WTC11 (cell line): ENCODE data around the gene PTPRK. TPM values are rescaled to one million over a fixed set of nuclear protein-coding genes. Genes with fewer than 3 reads are reported as not detected.

ENCODE experiments used
- ATAC-seq: fragments of 200-7000 bp; cut with Tn5 transposase; 2 replicates; pipeline ENCODE4 v1.10.0; 2021; ENCODE audit warnings: mild to moderate bottlenecking, moderate library complexity
- CTCF ChIA-PET: fragments of 300-600 bp; sonication (Branson Sonifier 250); formaldehyde crosslinking; loops from one replicate; lab custom pipeline; 2021; ENCODE audit warnings: antibody characterized with exemption; lab: Charles Lee
- POLR2A ChIA-PET: fragments of 350-600 bp; sonication (Branson Sonifier 250); formaldehyde crosslinking; loops from one replicate; lab custom pipeline; 2021; ENCODE audit warnings: antibody characterized with exemption; lab: Charles Lee
- DNase-seq: peaks from one replicate; pipeline ENCODE4 v3.0.0; 2021; ENCODE audit warnings: low spot score
- H3K27ac Mint-ChIP-seq: 2 replicates; pipeline ENCODE4 v1.8.0; 2021; ENCODE audit warnings: mixed read lengths
- H3K27me3 Mint-ChIP-seq: 2 replicates; pipeline ENCODE4 v1.8.0; 2021; ENCODE audit warnings: low read depth, mild to moderate bottlenecking, moderate library complexity, mixed read lengths
- H3K36me3 Mint-ChIP-seq: 2 replicates; pipeline ENCODE4 v1.8.0; 2021; ENCODE audit warnings: mixed read lengths
- H3K4me1 Mint-ChIP-seq: 2 replicates; pipeline ENCODE4 v1.8.0; 2022; ENCODE audit warnings: mixed read lengths
- H3K4me3 Mint-ChIP-seq: 2 replicates; pipeline ENCODE4 v1.8.0; 2021; ENCODE audit warnings: mild to moderate bottlenecking, moderate library complexity, mixed read lengths
- H3K9me3 Mint-ChIP-seq: 2 replicates; pipeline ENCODE4 v1.8.0; 2021; ENCODE audit warnings: mixed read lengths
- CREB1 ChIP-seq: sonication (generic); formaldehyde crosslinking; IDR thresholded peaks from 2 replicates; pipeline ENCODE4 v1.8.0; 2023; ENCODE audit warnings: mild to moderate bottlenecking, missing genetic modification reagents
- ELF4 ChIP-seq: sonication (generic); formaldehyde crosslinking; IDR thresholded peaks from 2 replicates; pipeline ENCODE4 v1.8.1; 2022; ENCODE audit warnings: low read depth, mild to moderate bottlenecking, moderate library complexity, missing genetic modification reagents
- EMX1 ChIP-seq: fragments of 250-450 bp; sonication (Bioruptor Pico); IDR thresholded peaks from 2 replicates; pipeline ENCODE4 v1.8.0; 2021; ENCODE audit warnings: mild to moderate bottlenecking
- ETV6 ChIP-seq: sonication (generic); formaldehyde crosslinking; IDR thresholded peaks from 2 replicates; pipeline ENCODE4 v1.8.1; 2022; ENCODE audit warnings: mild to moderate bottlenecking, missing genetic modification reagents
- FOXJ3 ChIP-seq: sonication (generic); formaldehyde crosslinking; IDR thresholded peaks from 2 replicates; pipeline ENCODE4 v1.9.0; 2021; ENCODE audit warnings: missing genetic modification reagents, mild to moderate bottlenecking, borderline replicate concordance
- GABPB1 ChIP-seq: sonication (generic); formaldehyde crosslinking; IDR thresholded peaks from 2 replicates; pipeline ENCODE4 v1.8.1; 2023; ENCODE audit warnings: mild to moderate bottlenecking, missing genetic modification reagents
- GRHL2 ChIP-seq: fragments of 250-450 bp; sonication (Bioruptor Pico); IDR thresholded peaks from 2 replicates; pipeline ENCODE4 v1.8.0; 2022; ENCODE audit warnings: mild to moderate bottlenecking, moderate library complexity; ENCODE audit not compliant: insufficient replicate concordance, severe bottlenecking
- GTF2I ChIP-seq: fragments of 250-450 bp; sonication (Bioruptor Pico); conservative IDR thresholded peaks from 2 replicates; pipeline ENCODE4 v1.4.0; 2021; ENCODE audit warnings: mild to moderate bottlenecking
- NFATC4 ChIP-seq: fragments of 250-450 bp; sonication (Bioruptor Pico); IDR thresholded peaks from 2 replicates; pipeline ENCODE4 v1.9.0; 2021; ENCODE audit warnings: mild to moderate bottlenecking
- NR1H2 ChIP-seq: sonication (generic); formaldehyde crosslinking; IDR thresholded peaks from 2 replicates; pipeline ENCODE4 v1.9.0; 2021; ENCODE audit warnings: mild to moderate bottlenecking, moderate library complexity, missing genetic modification reagents
- NR3C1 ChIP-seq: sonication (generic); formaldehyde crosslinking; conservative IDR thresholded peaks from 2 replicates; pipeline ENCODE4 v1.8.1; 2023; ENCODE audit warnings: low read depth, mild to moderate bottlenecking, missing genetic modification reagents
- RELA ChIP-seq: sonication (generic); formaldehyde crosslinking; IDR thresholded peaks from 2 replicates; pipeline ENCODE4 v1.8.1; 2022; ENCODE audit warnings: missing genetic modification reagents, mild to moderate bottlenecking, borderline replicate concordance
- RORB ChIP-seq: fragments of 250-450 bp; sonication (Bioruptor Pico); IDR thresholded peaks from 2 replicates; pipeline ENCODE4 v1.9.0; 2021; ENCODE audit warnings: mild to moderate bottlenecking
- TEAD4 ChIP-seq: sonication (generic); formaldehyde crosslinking; IDR thresholded peaks from 2 replicates; pipeline ENCODE4 v1.8.0; 2022; ENCODE audit warnings: mild to moderate bottlenecking, missing genetic modification reagents
- total RNA-seq: library from RNA; stranded (reverse); gene quantifications from 3 replicates; pipeline ENCODE4 v1.2.3, GENCODE V29; 2021
- TF ChIP-seq, protein P1 (sequence below): sonication (generic); formaldehyde crosslinking; IDR thresholded peaks from 2 replicates; pipeline ENCODE4 v1.8.0; 2022; ENCODE audit warnings: missing genetic modification reagents
- TF ChIP-seq, protein P2 (sequence below): sonication (generic); formaldehyde crosslinking; IDR thresholded peaks from 2 replicates; pipeline ENCODE4 v1.8.1; 2022; ENCODE audit warnings: missing genetic modification reagents, borderline replicate concordance
- TF ChIP-seq, protein P3 (sequence below): sonication (generic); formaldehyde crosslinking; IDR thresholded peaks from 2 replicates; pipeline ENCODE4 v1.8.1; 2023; ENCODE audit warnings: mild to moderate bottlenecking, missing genetic modification reagents
- TF ChIP-seq, protein P4 (sequence below): fragments of 250-450 bp; sonication (Bioruptor Pico); IDR thresholded peaks from 2 replicates; pipeline ENCODE4 v1.9.0; 2021; ENCODE audit warnings: moderate library complexity, mild to moderate bottlenecking, inconsistent platforms, borderline replicate concordance
- TF ChIP-seq, protein P5 (sequence below): sonication (generic); formaldehyde crosslinking; conservative IDR thresholded peaks from 2 replicates; pipeline ENCODE4 v1.8.1; 2022; ENCODE audit warnings: mild to moderate bottlenecking, missing genetic modification reagents
- TF ChIP-seq, protein P6 (sequence below): sonication (generic); formaldehyde crosslinking; IDR thresholded peaks from 2 replicates; pipeline ENCODE4 v1.8.0; 2022; ENCODE audit warnings: mild to moderate bottlenecking, missing genetic modification reagents

Gene PTPRK
- total RNA-seq, 1 experiment from 2014 or later = 44.8 TPM

DNA sequence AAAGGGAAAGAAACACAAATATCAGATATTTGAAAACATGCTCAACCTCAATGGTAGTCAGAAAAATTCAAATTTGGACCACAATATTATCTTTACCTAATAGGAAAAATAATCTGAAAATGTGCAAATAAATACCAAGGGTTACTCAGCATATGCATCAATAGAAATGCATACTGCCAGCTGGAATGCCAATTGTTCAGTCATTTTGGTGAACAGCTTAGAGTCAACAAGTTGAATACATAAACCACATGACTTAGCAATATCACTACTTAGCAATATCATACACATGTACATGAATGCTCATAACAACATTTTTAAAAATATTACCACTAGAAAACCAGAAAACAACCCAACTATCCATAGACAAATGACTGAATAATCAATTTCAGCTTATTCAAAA is 212.7 kb downstream of the PTPRK start (continued):
- TF ChIP-seq, protein P1, sequence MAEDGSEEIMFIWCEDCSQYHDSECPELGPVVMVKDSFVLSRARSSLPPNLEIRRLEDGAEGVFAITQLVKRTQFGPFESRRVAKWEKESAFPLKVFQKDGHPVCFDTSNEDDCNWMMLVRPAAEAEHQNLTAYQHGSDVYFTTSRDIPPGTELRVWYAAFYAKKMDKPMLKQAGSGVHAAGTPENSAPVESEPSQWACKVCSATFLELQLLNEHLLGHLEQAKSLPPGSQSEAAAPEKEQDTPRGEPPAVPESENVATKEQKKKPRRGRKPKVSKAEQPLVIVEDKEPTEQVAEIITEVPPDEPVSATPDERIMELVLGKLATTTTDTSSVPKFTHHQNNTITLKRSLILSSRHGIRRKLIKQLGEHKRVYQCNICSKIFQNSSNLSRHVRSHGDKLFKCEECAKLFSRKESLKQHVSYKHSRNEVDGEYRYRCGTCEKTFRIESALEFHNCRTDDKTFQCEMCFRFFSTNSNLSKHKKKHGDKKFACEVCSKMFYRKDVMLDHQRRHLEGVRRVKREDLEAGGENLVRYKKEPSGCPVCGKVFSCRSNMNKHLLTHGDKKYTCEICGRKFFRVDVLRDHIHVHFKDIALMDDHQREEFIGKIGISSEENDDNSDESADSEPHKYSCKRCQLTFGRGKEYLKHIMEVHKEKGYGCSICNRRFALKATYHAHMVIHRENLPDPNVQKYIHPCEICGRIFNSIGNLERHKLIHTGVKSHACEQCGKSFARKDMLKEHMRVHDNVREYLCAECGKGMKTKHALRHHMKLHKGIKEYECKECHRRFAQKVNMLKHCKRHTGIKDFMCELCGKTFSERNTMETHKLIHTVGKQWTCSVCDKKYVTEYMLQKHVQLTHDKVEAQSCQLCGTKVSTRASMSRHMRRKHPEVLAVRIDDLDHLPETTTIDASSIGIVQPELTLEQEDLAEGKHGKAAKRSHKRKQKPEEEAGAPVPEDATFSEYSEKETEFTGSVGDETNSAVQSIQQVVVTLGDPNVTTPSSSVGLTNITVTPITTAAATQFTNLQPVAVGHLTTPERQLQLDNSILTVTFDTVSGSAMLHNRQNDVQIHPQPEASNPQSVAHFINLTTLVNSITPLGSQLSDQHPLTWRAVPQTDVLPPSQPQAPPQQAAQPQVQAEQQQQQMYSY (CRISPR knock-in tag) = no peak

DNA sequence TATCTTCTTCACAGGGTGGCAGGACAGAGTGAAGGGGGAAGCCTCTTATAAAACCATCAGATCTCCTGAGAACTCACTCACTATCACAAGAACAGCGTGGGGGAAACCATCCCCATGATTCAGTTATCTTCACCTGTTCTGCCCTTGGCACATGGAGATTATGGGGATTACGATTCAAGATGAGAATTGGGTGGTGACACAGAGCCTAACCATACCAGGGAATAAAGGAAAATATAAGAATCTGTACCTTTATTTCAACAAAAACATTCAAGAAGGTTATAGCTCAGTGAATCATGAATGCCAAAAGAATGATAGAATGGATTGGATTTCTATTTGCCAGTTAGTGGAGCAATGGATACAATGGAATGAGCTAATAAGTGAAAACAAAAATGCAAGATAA is 214.4 kb downstream of the PTPRK start:
- ChIA-PET POLR2A (no interaction called here), CTCF (interaction anchor here (1.1 kb wide), 1 partner anchor 22 kb away, joined by 3 read pairs; no protein-coding TSS in a partner anchor)
- Mint-ChIP-seq H3K9me3 (peaks cover 12% of the 10 kb centered on the region), H3K27ac (no peak overlapping the region), H3K4me3 (no peak overlapping the region), H3K27me3 (no peaks in the 10 kb centered on the region), H3K36me3 (peaks cover 11% of the 10 kb centered on the region), H3K4me1 (peaks cover 22% of the 10 kb centered on the region)
- ATAC-seq (no peak), DNase-seq (no peak)
- TF ChIP-seq, protein P2, sequence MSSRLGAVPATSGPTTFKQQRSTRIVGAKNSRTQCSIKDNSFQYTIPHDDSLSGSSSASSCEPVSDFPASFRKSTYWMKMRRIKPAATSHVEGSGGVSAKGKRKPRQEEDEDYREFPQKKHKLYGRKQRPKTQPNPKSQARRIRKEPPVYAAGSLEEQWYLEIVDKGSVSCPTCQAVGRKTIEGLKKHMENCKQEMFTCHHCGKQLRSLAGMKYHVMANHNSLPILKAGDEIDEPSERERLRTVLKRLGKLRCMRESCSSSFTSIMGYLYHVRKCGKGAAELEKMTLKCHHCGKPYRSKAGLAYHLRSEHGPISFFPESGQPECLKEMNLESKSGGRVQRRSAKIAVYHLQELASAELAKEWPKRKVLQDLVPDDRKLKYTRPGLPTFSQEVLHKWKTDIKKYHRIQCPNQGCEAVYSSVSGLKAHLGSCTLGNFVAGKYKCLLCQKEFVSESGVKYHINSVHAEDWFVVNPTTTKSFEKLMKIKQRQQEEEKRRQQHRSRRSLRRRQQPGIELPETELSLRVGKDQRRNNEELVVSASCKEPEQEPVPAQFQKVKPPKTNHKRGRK (CRISPR knock-in tag) = no peak
- TF ChIP-seq TEAD4 (CRISPR knock-in tag) = no peak
- no peak for TF ChIP-seq GTF2I (CRISPR knock-in tag)
- TF ChIP-seq NR3C1 = no peak
- TF ChIP-seq, protein P3, sequence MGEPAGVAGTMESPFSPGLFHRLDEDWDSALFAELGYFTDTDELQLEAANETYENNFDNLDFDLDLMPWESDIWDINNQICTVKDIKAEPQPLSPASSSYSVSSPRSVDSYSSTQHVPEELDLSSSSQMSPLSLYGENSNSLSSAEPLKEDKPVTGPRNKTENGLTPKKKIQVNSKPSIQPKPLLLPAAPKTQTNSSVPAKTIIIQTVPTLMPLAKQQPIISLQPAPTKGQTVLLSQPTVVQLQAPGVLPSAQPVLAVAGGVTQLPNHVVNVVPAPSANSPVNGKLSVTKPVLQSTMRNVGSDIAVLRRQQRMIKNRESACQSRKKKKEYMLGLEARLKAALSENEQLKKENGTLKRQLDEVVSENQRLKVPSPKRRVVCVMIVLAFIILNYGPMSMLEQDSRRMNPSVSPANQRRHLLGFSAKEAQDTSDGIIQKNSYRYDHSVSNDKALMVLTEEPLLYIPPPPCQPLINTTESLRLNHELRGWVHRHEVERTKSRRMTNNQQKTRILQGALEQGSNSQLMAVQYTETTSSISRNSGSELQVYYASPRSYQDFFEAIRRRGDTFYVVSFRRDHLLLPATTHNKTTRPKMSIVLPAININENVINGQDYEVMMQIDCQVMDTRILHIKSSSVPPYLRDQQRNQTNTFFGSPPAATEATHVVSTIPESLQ = no peak
- no peak for TF ChIP-seq ETV6 (CRISPR knock-in tag)
- no peak for TF ChIP-seq ELF4 (CRISPR knock-in tag)
- no peak for TF ChIP-seq FOXJ3 (CRISPR knock-in tag)
- TF ChIP-seq, protein P4, sequence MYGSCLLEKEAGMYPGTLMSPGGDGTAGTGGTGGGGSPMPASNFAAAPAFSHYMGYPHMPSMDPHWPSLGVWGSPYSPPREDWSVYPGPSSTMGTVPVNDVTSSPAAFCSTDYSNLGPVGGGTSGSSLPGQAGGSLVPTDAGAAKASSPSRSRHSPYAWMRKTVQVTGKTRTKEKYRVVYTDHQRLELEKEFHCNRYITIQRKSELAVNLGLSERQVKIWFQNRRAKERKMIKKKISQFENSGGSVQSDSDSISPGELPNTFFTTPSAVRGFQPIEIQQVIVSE = no peak
- no peak for TF ChIP-seq CREB1 (CRISPR knock-in tag)
- TF ChIP-seq, protein P5, sequence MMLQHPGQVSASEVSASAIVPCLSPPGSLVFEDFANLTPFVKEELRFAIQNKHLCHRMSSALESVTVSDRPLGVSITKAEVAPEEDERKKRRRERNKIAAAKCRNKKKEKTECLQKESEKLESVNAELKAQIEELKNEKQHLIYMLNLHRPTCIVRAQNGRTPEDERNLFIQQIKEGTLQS (CRISPR knock-in tag) = no peak
- TF ChIP-seq, protein P6, sequence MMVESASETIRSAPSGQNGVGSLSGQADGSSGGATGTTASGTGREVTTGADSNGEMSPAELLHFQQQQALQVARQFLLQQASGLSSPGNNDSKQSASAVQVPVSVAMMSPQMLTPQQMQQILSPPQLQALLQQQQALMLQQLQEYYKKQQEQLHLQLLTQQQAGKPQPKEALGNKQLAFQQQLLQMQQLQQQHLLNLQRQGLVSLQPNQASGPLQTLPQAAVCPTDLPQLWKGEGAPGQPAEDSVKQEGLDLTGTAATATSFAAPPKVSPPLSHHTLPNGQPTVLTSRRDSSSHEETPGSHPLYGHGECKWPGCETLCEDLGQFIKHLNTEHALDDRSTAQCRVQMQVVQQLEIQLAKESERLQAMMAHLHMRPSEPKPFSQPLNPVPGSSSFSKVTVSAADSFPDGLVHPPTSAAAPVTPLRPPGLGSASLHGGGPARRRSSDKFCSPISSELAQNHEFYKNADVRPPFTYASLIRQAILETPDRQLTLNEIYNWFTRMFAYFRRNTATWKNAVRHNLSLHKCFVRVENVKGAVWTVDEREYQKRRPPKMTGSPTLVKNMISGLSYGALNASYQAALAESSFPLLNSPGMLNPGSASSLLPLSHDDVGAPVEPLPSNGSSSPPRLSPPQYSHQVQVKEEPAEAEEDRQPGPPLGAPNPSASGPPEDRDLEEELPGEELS (CRISPR knock-in tag) = no peak
- no peak for TF ChIP-seq GRHL2
- no peak for TF ChIP-seq GABPB1 (CRISPR knock-in tag)
- no peak for TF ChIP-seq RELA (CRISPR knock-in tag)
- TF ChIP-seq RORB (CRISPR knock-in tag) = no peak
- no peak for TF ChIP-seq NR1H2 (CRISPR knock-in tag)
- TF ChIP-seq EMX1 (CRISPR knock-in tag) = no peak
- TF ChIP-seq NFATC4 (CRISPR knock-in tag) = no peak
